Vagina (tissue), 2 donors: ENCODE measurements around the gene FGF11.

ENCODE experiments used
- CTCF ChIP-seq, 3 experiments: fragments of 450-650 bp in 2 of 3; fragments of 200-600 bp in 1 of 3; sonication (generic) in 1 of 3; IDR thresholded peaks; one replicate each; pipeline ENCODE4 v1.5.1; 2017 to 2019; ENCODE audit warnings: antibody characterized with exemption in 3 of 3, mild to moderate bottlenecking in 2 of 3, moderate library complexity in 2 of 3
- POLR2A ChIP-seq, 2 donors: fragments of 450-650 bp; IDR thresholded peaks; one replicate each; pipeline ENCODE4 v1.6.1; 2017; ENCODE audit warnings: antibody characterized with exemption in 2 of 2, mild to moderate bottlenecking in 2 of 2, moderate library complexity in 2 of 2
- POLR2AphosphoS5 ChIP-seq, 2 donors: sonication (generic); formaldehyde crosslinking; IDR thresholded peaks; one replicate each; pipeline ENCODE4 v1.9.0; 2017; ENCODE audit warnings: antibody characterized with exemption in 2 of 2, mild to moderate bottlenecking in 2 of 2, low read depth in 1 of 2; ENCODE audit not compliant: insufficient read depth in 1 of 2

DNA sequence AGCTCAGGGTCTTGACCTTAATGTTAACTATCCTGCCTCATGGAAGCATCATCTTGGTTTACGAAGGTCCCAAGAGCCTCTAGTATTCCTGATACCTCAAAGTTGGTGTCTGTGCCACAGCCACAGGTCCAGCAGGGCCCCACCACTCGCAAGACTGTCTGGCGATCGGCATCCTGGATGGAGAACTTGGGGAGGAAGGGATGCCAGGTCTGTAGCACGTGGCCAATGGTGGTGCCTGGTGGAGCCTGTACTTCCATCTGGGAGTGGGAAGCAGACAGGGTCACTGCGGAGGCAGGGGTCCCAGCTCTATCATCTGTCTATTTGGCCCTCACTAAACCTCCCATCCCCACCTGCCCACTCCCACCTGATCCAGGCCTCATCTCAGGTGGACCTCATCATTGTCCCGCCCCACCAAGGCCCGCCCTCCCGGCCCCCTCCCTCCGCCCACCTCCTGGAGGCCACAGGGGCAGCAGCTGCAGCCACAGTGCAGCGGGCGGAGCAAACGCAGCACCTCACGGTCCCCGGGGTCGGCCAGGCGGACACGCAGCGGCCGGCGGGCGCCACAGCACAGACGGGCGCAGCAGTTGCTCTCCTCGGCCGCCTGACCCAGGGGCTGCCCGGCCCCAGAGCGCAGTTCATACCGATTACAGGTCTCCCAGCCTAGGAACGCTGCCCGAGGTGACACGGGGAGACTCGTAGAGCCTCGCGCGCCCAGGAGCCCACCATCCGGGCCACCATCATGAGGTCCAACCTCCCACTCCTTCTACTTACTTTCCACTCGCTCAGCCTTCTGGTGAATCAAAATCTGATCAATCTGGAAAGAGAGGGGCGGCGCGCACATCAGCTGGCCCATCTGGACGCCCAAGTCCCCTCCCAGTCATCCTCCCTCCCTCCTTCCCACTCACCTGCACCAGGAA, 46.4 kb upstream of the FGF11 start:
- no peak for TF ChIP-seq POLR2A (IDR thresholded peaks at IDR 0.05)
- TF ChIP-seq POLR2AphosphoS5 (IDR thresholded peaks at IDR 0.05; ENCODE audit: insufficient read depth in 1 of 2, low read depth in 1 of 2): no peak
- no peak for TF ChIP-seq CTCF (IDR thresholded peaks at IDR 0.05)
